H1 (cell line): Measurements from ENCODE around the gene ZC2HC1C. TPM values are rescaled to one million over a fixed set of nuclear protein-coding genes. Genes with fewer than 3 reads are reported as not detected.

ENCODE experiments used
- CTCF ChIA-PET: fragments of 300-600 bp; sonication (Branson Sonifier 250); formaldehyde crosslinking; loops from one replicate; lab custom pipeline; 2021; ENCODE audit not compliant: partially characterized antibody; lab: Charles Lee
- POLR2A ChIA-PET: fragments of 300-600 bp; sonication (Branson Sonifier 250); formaldehyde crosslinking; loops from one replicate; lab custom pipeline; 2021; ENCODE audit warnings: inconsistent platforms; ENCODE audit not compliant: partially characterized antibody; lab: Charles Lee
- DNase-seq, 2 experiments: peaks; one replicate each; pipeline versions ENCODE4 v3.0.0 to v3.0.0-alpha.2; 2010 to 2022; ENCODE audit warnings: low spot score in 2 of 2, low read depth in 1 of 2, mixed read lengths in 1 of 2
- FAIRE-seq: peaks from 2 replicates; lab custom pipeline; 2011; peaks lifted over from hg19 to GRCh38; lab: Jason Lieb, UNC
- H2AFZ ChIP-seq: 2 replicates; pipeline ENCODE4 v1.8.1; 2012; ENCODE audit warnings: low read length, inconsistent platforms
- H2AK5ac ChIP-seq: 2 replicates; pipeline ENCODE4 v1.6.1; 2013; ENCODE audit warnings: low read depth, low read length
- H2BK120ac ChIP-seq: replicated peaks from 2 replicates; pipeline ENCODE3; 2013; ENCODE audit warnings: low read depth, low read length, inconsistent platforms
- H2BK12ac ChIP-seq: 2 replicates; pipeline ENCODE4 v1.6.1; 2013; ENCODE audit warnings: low read depth, low read length
- H2BK15ac ChIP-seq: 2 replicates; pipeline ENCODE4 v1.6.1; 2013; ENCODE audit warnings: low read length
- H2BK20ac ChIP-seq: 2 replicates; pipeline ENCODE4 v1.6.1; 2013; ENCODE audit warnings: low read length
- H2BK5ac ChIP-seq: 2 replicates; pipeline ENCODE4 v1.6.1; 2013; ENCODE audit warnings: low read depth, low read length
- H3K14ac ChIP-seq: 2 replicates; pipeline ENCODE4 v1.6.1; 2013; ENCODE audit warnings: inconsistent platforms; ENCODE audit not compliant: insufficient read length
- H3K18ac ChIP-seq: 2 replicates; pipeline ENCODE4 v1.6.1; 2013; ENCODE audit warnings: low read length; ENCODE audit errors: extremely low read depth
- H3K23ac ChIP-seq: 2 replicates; pipeline ENCODE4 v1.6.1; 2013; ENCODE audit warnings: inconsistent platforms; ENCODE audit not compliant: insufficient read length
- H3K23me2 ChIP-seq: 2 replicates; pipeline ENCODE4 v1.6.1; 2013; ENCODE audit warnings: low read depth, low read length
- H3K27ac ChIP-seq: 2 replicates; pipeline ENCODE4 v1.6.1; 2011; ENCODE audit warnings: low read depth, low read length, inconsistent platforms
- H3K27me3 ChIP-seq, 4 experiments: replicated peaks in 1 of 4; 1 replicate in 1 of 4; 2 replicates in 3 of 4; pipeline versions ENCODE4 v1.6.1 to v1.8.1; 2011 to 2013; ENCODE audit warnings: low read length in 3 of 4, mild to moderate bottlenecking in 3 of 4, inconsistent platforms in 2 of 4, mixed read lengths in 2 of 4, moderate library complexity in 1 of 4; ENCODE audit not compliant: control insufficient read depth in 3 of 4, insufficient read depth in 3 of 4; ENCODE audit errors: extremely low read depth in 1 of 4
- H3K36me3 ChIP-seq, 4 experiments: 2 replicates each; pipeline versions ENCODE4 v1.6.1 to v1.8.1; 2011 to 2013; ENCODE audit warnings: mild to moderate bottlenecking in 4 of 4, low read length in 3 of 4, moderate library complexity in 2 of 4, control low read depth in 1 of 4, inconsistent platforms in 1 of 4; ENCODE audit not compliant: insufficient read depth in 4 of 4, control insufficient read depth in 2 of 4
- H3K4ac ChIP-seq: replicated peaks from 2 replicates; pipeline ENCODE3; 2013; ENCODE audit warnings: low read length, low read depth, mixed read lengths, inconsistent platforms; ENCODE audit not compliant: insufficient read length
- H3K4me1 ChIP-seq, 4 experiments: replicated peaks in 1 of 4; 1 replicate in 1 of 4; 2 replicates in 3 of 4; pipeline versions ENCODE4 v1.6.1 to v1.8.1; 2011 to 2013; ENCODE audit warnings: low read length in 3 of 4, inconsistent platforms in 2 of 4, mixed read lengths in 1 of 4; ENCODE audit not compliant: insufficient read depth in 4 of 4, control insufficient read depth in 3 of 4
- H3K4me2 ChIP-seq, 2 experiments: 2 replicates each; pipeline versions ENCODE4 v1.6.1 to v1.8.1; 2011 to 2013; ENCODE audit warnings: low read depth in 2 of 2, low read length in 2 of 2, control low read depth in 1 of 2, inconsistent platforms in 1 of 2, mild to moderate bottlenecking in 1 of 2; ENCODE audit not compliant: insufficient read depth in 1 of 2
- H3K4me3 ChIP-seq, 4 experiments: fragments of 200-600, 300-600 bp in 1 of 4; sonication (generic), shearing (Covaris generic), sonication (Bioruptor Twin) in 1 of 4; 2 replicates each; pipeline versions ENCODE4 v1.5.1 to v1.8.1; 2011 to 2016; ENCODE audit warnings: low read length in 4 of 4, low read depth in 3 of 4, control low read depth in 2 of 4, inconsistent platforms in 2 of 4, mild to moderate bottlenecking in 2 of 4, mixed read lengths in 1 of 4, moderate library complexity in 1 of 4; ENCODE audit not compliant: insufficient read depth in 2 of 4; ENCODE audit errors: extremely low read depth in 1 of 4
- H3K56ac ChIP-seq: replicated peaks from 2 replicates; pipeline ENCODE3; 2013; ENCODE audit warnings: low read depth, mild to moderate bottlenecking, mixed read lengths, low read length, inconsistent platforms; ENCODE audit not compliant: insufficient read length
- H3K79me1 ChIP-seq: 2 replicates; pipeline ENCODE4 v1.6.1; 2013; ENCODE audit warnings: low read depth, low read length, control low read depth
- H3K79me2 ChIP-seq, 2 experiments: 2 replicates each; pipeline versions ENCODE4 v1.6.1 to v1.8.1; 2012 to 2013; ENCODE audit warnings: low read length in 2 of 2, mild to moderate bottlenecking in 2 of 2, inconsistent platforms in 1 of 2; ENCODE audit not compliant: insufficient read depth in 2 of 2, control insufficient read depth in 1 of 2
- H3K9ac ChIP-seq, 4 experiments: replicated peaks in 1 of 4; 1 replicate in 1 of 4; 2 replicates in 3 of 4; pipeline versions ENCODE4 v1.6.1 to v1.8.1; 2011 to 2013; ENCODE audit warnings: low read depth in 3 of 4, low read length in 3 of 4, control low read depth in 2 of 4, mild to moderate bottlenecking in 2 of 4, moderate library complexity in 2 of 4, inconsistent platforms in 1 of 4; ENCODE audit errors: extremely low read depth in 1 of 4
- H3K9me3 ChIP-seq, 2 experiments: 2 replicates each; pipeline versions ENCODE4 v1.6.1 to v1.8.1; 2012 to 2013; ENCODE audit warnings: mild to moderate bottlenecking in 2 of 2, moderate library complexity in 2 of 2, control low read depth in 1 of 2, inconsistent platforms in 1 of 2, low read depth in 1 of 2, low read length in 1 of 2, mixed read lengths in 1 of 2; ENCODE audit not compliant: insufficient read depth in 2 of 2
- H4K20me1 ChIP-seq, 2 experiments: replicated peaks in 1 of 2; 2 replicates each; pipeline versions ENCODE3 to v1.8.1; 2011 to 2013; ENCODE audit warnings: inconsistent platforms in 2 of 2, low read length in 2 of 2, mild to moderate bottlenecking in 1 of 2; ENCODE audit not compliant: insufficient read depth in 2 of 2, control insufficient read depth in 1 of 2
- H4K5ac ChIP-seq: 2 replicates; pipeline ENCODE4 v1.6.1; 2013; ENCODE audit warnings: low read length, low read depth, mixed read lengths, inconsistent platforms; ENCODE audit not compliant: insufficient read length
- H4K8ac ChIP-seq: 2 replicates; pipeline ENCODE4 v1.8.0; 2013; ENCODE audit warnings: mild to moderate bottlenecking, moderate library complexity, low read length, inconsistent platforms; ENCODE audit not compliant: insufficient read depth; ENCODE audit errors: extremely low read depth
- H4K91ac ChIP-seq: replicated peaks from 2 replicates; pipeline ENCODE3; 2013; ENCODE audit warnings: low read length, mixed read lengths, inconsistent platforms; ENCODE audit not compliant: insufficient read length
- BCL11A ChIP-seq, 2 experiments: IDR thresholded peaks; one replicate each; pipeline ENCODE4 v1.6.1; 2011; ENCODE audit warnings: low read depth in 2 of 2, low read length in 2 of 2, mild to moderate bottlenecking in 2 of 2
- SIN3A ChIP-seq, 2 experiments: IDR thresholded peaks in 1 of 2; conservative IDR thresholded peaks in 1 of 2; 2 replicates each; pipeline ENCODE4 v1.6.1; 2011 to 2012; ENCODE audit warnings: low read length in 2 of 2, improper control_type of control experiment in 1 of 2, low read depth in 1 of 2, mild to moderate bottlenecking in 1 of 2
- WGBS, 2 experiments: shearing (Covaris generic) in 1 of 2; methylation state at CpG; one replicate each; pipeline versions ENCODE4 v1.1.6 to v1.1.7; 2013 to 2015; ENCODE audit warnings: low lambda C conversion rate in 2 of 2, mixed read lengths in 2 of 2, inconsistent platforms in 1 of 2, low coverage in 1 of 2, missing lambda C conversion rate in 1 of 2; ENCODE audit not compliant: insufficient replicate concordance in 2 of 2, insufficient coverage in 1 of 2, insufficient read length in 1 of 2; ENCODE audit errors: extremely low coverage in 1 of 2, missing lambda C conversion rate in 1 of 2; 5-methylcytosine and 5-hydroxymethylcytosine counted together
- polyA plus RNA-seq, 7 experiments: library from polyadenylated mRNA; depleted of rRNA in 3 of 7; stranded (reverse) in 5 of 7; unstranded in 2 of 7; fragments of >200 nt in 5 of 7; fragments of 200-250 nt in 2 of 7; gene quantifications; 1 replicate in 5 of 7; 2 replicates in 1 of 7; 4 replicates in 1 of 7; pipeline versions ENCODE4 v1.2.1 to v1.2.3, GENCODE V29; 2011 to 2013; ENCODE audit warnings: missing spikeins in 2 of 7, mixed read lengths in 2 of 7
- total RNA-seq: library from RNA; stranded (reverse); fragmentation: NEBNext Ultra II Directional; extraction: Animal tissue kit (Norgen Biotek cat#: 25700); gene quantifications from 2 replicates; pipeline ENCODE4 v1.2.1, GENCODE V29; 2021
- TF ChIP-seq, protein P1 (sequence below): IDR thresholded peaks from 2 replicates; pipeline ENCODE4 v1.6.1; 2011; ENCODE audit warnings: low read length, improper control_type of control experiment

The ZC2HC1C gene
- total and polyA plus RNA-seq, 2 of the 8 experiments (the other 6 are each of a cell fraction or from before 2014, with no cell fraction given), result 0.57 to 1.2 TPM

DNA sequence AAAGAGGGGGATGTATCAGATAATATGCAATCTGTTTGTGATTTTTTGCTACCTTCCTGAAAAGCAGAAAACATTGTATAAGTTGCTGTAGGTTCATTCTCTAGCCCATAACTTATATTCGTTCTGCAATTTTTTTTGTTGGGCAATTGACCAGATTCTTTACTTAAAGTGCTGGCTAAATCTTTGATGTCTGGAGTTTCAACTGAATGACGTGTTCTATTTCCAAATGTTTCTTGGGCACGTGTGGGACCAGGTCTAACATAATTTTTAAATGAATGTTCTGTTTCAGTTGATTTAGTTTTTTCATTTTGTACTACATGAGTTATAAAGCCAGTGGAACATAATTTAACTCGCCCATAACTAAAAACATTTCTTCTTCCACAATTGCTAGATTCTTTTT is 21.9 kb upstream of the ZC2HC1C start:
- H3K36me3 ChIP-seq, result no peaks in the 10 kb centered on the region; a peak in 1 of 8 replicates
- POLR2A ChIA-PET, result interaction anchor here (1.4 kb wide), 1 partner anchor 22 kb away, joined by 4 read pairs; the partner anchor contains the start of gene ZC2HC1C
- no peak overlapping the region for H2BK15ac ChIP-seq
- FAIRE-seq (no peak), DNase-seq (no peak)
- no peak overlapping the region for H2BK5ac ChIP-seq
- no peak overlapping the region for H3K14ac ChIP-seq
- no peak overlapping the region for H4K91ac ChIP-seq
- H3K23me2 ChIP-seq, result no peaks in the 10 kb centered on the region; the same call in 1 of the 2 replicates
- no peak overlapping the region for H4K8ac ChIP-seq
- H3K9me3 ChIP-seq, result no peaks in the 10 kb centered on the region
- CTCF ChIA-PET, result interaction anchor here (1.0 to 2.4 kb wide), 3 partner anchors 37 to 102 kb away, joined by 3 to 17 read pairs (median 3); no protein-coding TSS in a partner anchor
- no peak overlapping the region for H3K4me2 ChIP-seq
- 92 to 100% methylated on average over 1 to 4 of the region's 4 CpGs for WGBS, 2 experiments
- no peaks in the 10 kb centered on the region for H3K79me1 ChIP-seq
- H4K20me1 ChIP-seq, result no peaks in the 10 kb centered on the region
- H2BK120ac ChIP-seq, result no peak overlapping the region
- no peak overlapping the region for H4K5ac ChIP-seq
- H2BK20ac ChIP-seq, result no peak overlapping the region
- no peak overlapping the region for H2AK5ac ChIP-seq
- H3K4me3 ChIP-seq, result no peak overlapping the region
- H2BK12ac ChIP-seq, result no peak overlapping the region
- no peak overlapping the region for H2AFZ ChIP-seq
- H3K79me2 ChIP-seq, result no peaks in the 10 kb centered on the region
- no peak overlapping the region for H3K4ac ChIP-seq
- no peaks in the 10 kb centered on the region for H3K27me3 ChIP-seq
- peaks cover 0 to 4% (median 0%) of the 10 kb centered on the region in 4 experiments; a peak in 3 of 7 replicates for H3K4me1 ChIP-seq
- H3K27ac ChIP-seq, result no peak overlapping the region
- H3K18ac ChIP-seq, result no peak overlapping the region
- H3K23ac ChIP-seq, result no peak overlapping the region
- H3K56ac ChIP-seq, result no peak overlapping the region
- no peak overlapping the region for H3K9ac ChIP-seq
- TF ChIP-seq SIN3A (conservative IDR thresholded peaks at IDR 0.05 in 1 of 2, IDR thresholded peaks at IDR 0.05 in 1 of 2; ENCODE audit: low read depth in 1 of 2, low read length in 2 of 2) (no peak), BCL11A (IDR thresholded peaks at IDR 0.05; ENCODE audit: low read depth in 2 of 2, low read length in 2 of 2) (no peak)
- TF ChIP-seq, protein P1, sequence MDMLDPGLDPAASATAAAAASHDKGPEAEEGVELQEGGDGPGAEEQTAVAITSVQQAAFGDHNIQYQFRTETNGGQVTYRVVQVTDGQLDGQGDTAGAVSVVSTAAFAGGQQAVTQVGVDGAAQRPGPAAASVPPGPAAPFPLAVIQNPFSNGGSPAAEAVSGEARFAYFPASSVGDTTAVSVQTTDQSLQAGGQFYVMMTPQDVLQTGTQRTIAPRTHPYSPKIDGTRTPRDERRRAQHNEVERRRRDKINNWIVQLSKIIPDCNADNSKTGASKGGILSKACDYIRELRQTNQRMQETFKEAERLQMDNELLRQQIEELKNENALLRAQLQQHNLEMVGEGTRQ, result no peak
